GM20000 (cell line): ENCODE results near the gene RSPO3.
A peak's percentile ranks its signal among the peaks of the same experiment; 100 is the strongest.

Experiments used
- DNase-seq: peaks from one replicate; pipeline ENCODE4 v3.0.0; 2012; ENCODE audit warnings: low spot score
- TF ChIP-seq, protein P1 (sequence below): IDR thresholded peaks from 2 replicates; pipeline ENCODE4 v1.5.1; 2012; ENCODE audit warnings: mild to moderate bottlenecking, control low read depth; ENCODE audit errors: extremely low read depth, missing control alignments

Gene RSPO3

DNA sequence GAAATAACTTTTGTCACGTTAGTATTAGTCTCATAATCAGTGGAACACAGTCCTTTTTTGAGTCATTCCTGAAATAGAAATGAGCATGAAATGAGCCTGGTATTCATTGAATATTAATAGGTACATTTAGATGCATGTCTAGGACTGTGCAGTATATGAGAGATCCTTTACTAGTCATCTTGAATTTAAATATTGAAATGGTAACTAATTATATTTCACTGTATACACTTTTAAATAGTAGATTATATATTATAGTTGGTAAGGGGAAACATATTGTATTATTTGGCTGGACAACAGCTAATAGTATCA lies 59.4 kb downstream of the RSPO3 start:
- no peak for DNase-seq
- TF ChIP-seq, protein P1, sequence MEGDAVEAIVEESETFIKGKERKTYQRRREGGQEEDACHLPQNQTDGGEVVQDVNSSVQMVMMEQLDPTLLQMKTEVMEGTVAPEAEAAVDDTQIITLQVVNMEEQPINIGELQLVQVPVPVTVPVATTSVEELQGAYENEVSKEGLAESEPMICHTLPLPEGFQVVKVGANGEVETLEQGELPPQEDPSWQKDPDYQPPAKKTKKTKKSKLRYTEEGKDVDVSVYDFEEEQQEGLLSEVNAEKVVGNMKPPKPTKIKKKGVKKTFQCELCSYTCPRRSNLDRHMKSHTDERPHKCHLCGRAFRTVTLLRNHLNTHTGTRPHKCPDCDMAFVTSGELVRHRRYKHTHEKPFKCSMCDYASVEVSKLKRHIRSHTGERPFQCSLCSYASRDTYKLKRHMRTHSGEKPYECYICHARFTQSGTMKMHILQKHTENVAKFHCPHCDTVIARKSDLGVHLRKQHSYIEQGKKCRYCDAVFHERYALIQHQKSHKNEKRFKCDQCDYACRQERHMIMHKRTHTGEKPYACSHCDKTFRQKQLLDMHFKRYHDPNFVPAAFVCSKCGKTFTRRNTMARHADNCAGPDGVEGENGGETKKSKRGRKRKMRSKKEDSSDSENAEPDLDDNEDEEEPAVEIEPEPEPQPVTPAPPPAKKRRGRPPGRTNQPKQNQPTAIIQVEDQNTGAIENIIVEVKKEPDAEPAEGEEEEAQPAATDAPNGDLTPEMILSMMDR = no peak

DNA sequence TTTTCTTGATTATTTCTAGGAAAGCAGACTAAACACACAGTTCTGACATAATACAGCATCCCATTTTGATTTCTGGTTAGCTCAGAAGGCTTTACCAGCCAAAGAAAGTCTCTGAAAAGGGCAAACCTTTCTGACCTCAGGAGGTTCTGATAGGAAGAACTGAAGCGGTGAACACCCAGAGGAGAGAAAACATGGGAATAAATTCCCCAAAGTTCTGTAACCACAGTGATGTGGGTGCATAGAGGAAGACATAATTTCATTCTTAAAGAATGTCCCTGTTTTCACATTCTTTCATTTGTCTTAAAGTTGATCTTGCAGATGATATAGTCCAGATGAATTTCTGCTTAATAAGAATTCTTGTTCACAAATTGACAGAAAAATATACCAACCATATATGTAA lies 60.3 kb downstream of the RSPO3 start:
- DNase-seq = no peak
- TF ChIP-seq, protein P1 = no peak

DNA sequence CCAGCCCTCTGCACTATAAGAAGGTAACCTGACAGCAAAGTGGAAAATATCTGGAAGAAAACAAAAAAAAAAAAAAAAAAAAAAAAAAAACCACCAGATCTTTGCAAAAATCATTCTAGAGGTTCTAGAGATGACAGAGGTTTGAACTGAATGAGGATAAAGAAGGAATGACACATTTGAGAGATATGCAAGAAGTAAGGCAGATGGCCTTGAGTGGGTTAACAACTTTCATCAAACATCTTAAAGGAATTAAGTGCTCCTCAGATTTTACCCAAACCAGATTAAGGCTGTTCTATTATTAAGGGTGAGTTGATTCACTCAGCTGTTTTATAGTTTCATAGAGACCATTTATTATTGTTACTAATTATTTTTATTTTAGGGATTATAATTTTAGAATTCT lies 62.0 kb downstream of the RSPO3 start:
- no peak for DNase-seq
- TF ChIP-seq, protein P1 = no peak

DNA sequence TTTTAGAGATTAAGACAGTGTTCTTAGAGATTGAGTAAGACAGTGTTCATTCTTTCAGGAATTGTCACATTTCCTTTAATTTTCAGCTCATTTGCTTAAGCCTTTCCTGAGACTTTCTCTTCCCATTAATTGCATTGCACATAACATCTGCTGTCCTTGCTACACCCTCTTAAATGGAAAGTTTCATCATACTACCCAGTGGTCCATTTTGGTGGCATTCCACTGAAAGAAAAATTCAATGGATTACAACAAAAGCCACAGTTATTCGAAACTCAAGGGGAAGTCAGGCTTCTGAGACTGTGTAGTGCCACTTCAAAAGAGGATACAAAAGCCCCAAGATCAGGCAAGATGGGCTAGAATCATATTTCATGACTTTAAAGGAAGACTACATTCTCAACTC lies 64.0 kb downstream of the RSPO3 start:
- TF ChIP-seq, protein P1 = no peak
- DNase-seq = no peak

DNA sequence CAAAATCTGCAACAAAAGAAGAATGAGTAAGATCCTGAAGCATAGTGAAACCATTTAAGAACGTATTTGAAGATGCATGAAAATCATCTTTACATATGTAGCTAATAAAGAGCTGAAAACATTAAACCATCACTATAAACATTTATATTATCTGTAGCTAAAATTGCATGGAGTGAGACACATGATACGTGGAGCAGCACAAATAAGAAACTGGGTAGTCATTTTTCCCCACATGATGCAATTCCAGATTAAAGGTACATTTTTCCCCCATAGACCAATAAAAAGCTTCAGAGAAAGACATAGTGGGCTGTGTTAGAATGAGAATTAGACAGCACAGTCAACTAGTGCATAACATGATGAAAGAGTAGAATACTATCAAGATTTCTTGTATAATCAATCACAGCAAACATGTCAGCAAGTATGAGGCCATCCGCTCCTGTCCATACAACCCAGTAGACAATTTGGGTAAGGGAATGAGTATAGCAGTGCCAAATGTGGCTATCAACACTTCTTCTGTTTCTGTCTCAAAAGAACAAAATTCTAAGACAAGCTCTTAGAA lies 67.0 kb downstream of the RSPO3 start:
- TF ChIP-seq, protein P1 = no peak
- no peak for DNase-seq

DNA sequence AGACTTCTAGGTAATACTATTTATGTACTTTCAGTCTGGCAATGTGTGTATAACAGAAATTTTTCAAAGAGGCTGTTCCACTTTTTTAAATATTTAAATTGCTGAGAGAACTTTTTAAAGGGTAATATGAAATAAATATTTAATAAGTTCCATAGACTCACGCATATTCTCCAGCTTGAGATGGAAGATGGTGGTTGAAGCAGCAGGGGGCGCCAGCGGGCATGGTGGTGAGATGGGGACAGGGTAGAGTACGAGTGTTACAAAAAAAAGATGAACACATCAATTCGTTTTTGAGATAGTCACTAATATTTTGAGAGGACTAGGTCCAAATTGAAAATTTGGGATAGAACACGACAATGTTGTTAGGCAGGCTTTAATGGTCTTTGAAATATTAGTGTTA lies 68.4 kb downstream of the RSPO3 start:
- DNase-seq = peak; percentile 33
- TF ChIP-seq, protein P1 = peak; percentile 74

DNA sequence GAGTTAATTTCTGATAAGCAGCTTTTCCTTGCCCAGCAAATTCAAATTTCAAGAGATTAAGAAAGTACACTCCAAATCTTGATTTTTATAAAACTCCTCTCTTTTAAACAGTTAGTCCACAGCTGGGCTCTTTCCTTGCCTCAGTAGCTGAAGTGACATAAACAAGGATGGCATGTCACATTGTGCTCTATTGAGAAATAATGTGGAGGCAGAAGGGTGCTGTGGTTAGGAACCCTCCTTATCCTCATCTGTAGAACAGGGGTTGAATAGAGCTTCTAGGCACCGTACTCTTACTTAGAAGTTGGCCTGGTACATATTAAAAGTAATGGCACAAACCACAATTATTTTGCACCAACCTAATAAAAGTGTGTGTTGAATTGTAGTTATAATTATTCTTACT lies 70.3 kb downstream of the RSPO3 start:
- DNase-seq = no peak
- TF ChIP-seq, protein P1 = no peak

DNA sequence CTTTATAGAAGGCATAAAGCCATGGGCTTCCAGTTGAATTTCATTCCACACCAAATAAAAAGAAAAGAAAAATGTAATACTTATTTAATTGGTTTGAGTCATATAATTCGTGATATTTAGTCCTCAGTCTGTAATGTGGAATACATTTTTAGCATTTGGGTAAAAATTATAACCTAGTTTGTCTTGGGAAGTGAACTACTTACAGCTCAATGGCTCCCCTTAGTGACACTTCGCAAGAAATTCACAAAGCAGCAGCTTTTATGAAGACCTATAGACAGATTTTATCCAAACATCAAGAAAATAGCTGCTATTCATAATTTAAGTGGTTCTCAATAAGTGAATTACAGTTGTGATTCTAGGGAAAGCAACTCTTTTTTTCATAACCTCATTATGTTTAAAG lies 72.1 kb downstream of the RSPO3 start:
- no peak for DNase-seq
- TF ChIP-seq, protein P1 = no peak
